A549 (cell line): ENCODE data around the gene HRK. TPM values are rescaled to one million over a fixed set of nuclear protein-coding genes. Genes with fewer than 3 reads are reported as not detected.
A peak's percentile ranks its signal among the peaks of the same experiment; 100 is the strongest.

ENCODE experiments used
- ATAC-seq, 2 experiments: fragments of 200-7000 bp in 1 of 2; fragments of >200 bp in 1 of 2; cut with Nextera tagmentation in 1 of 2; cut with Tn5 transposase in 1 of 2; 3 replicates each; pipeline versions ENCODE4 v1.8.0 to v1.9.1; 2018 to 2020; ENCODE audit warnings: mild to moderate bottlenecking in 1 of 2, moderate library complexity in 1 of 2
- CTCF ChIA-PET: fragments of 300-600 bp; sonication (Branson Sonifier 250); formaldehyde crosslinking; extraction: SDS; loops from one replicate; lab custom pipeline; 2021; ENCODE audit warnings: antibody characterized with exemption, inconsistent platforms; lab: Yijun Ruan, JAX
- POLR2A ChIA-PET: fragments of 350-600 bp; formaldehyde crosslinking; extraction: SDS; loops from one replicate; lab custom pipeline; 2021; ENCODE audit warnings: antibody characterized with exemption, inconsistent platforms; lab: Yijun Ruan, JAX
- DNase-seq, 2 experiments: peaks; one replicate each; pipeline versions ENCODE4 v3.0.0 to v3.0.0-alpha.2; 2011 to 2016; ENCODE audit warnings: low read depth in 1 of 2, low spot score in 1 of 2
- FAIRE-seq: peaks from 2 replicates; lab custom pipeline; 2011; peaks lifted over from hg19 to GRCh38; lab: Jason Lieb, UNC
- H3K27ac ChIP-seq, 2 experiments: fragments of >200 bp; sonication (Bioruptor Twin); formaldehyde crosslinking; 3 replicates each; pipeline ENCODE4 v1.5.1; 2016 to 2017
- H3K4me1 ChIP-seq: fragments of >200 bp; sonication (Bioruptor Twin); formaldehyde crosslinking; 3 replicates; pipeline ENCODE4 v1.6.1; 2016
- H3K4me2 ChIP-seq: fragments of >200 bp; sonication (Bioruptor Twin); formaldehyde crosslinking; 3 replicates; pipeline ENCODE4 v1.6.1; 2016
- H3K4me3 ChIP-seq: fragments of >200 bp; sonication (Bioruptor Twin); formaldehyde crosslinking; 3 replicates; pipeline ENCODE4 v1.5.1; 2016
- H3K9me3 ChIP-seq: fragments of >200 bp; sonication (Bioruptor Twin); formaldehyde crosslinking; 3 replicates; pipeline ENCODE4 v1.6.1; 2016
- CBX2 ChIP-seq: fragments of 200-600 bp; sonication (generic); IDR thresholded peaks from 2 replicates; pipeline ENCODE4 v1.6.1; 2016; ENCODE audit warnings: low read depth, mild to moderate bottlenecking, borderline replicate concordance
- EHF ChIP-seq: fragments of 250-450 bp; sonication (Bioruptor Pico); IDR thresholded peaks from 2 replicates; pipeline ENCODE4 v1.5.0; 2020; ENCODE audit warnings: mild to moderate bottlenecking
- EP300 ChIP-seq, 2 experiments: fragments of >200 bp; sonication (Bioruptor Twin); formaldehyde crosslinking; IDR thresholded peaks; 2 replicates in 1 of 2; 3 replicates in 1 of 2; pipeline ENCODE4 v1.6.1; 2016 to 2017
- FOSL2 ChIP-seq, 2 experiments: fragments of 450-650 bp in 1 of 2; fragments of >200 bp in 1 of 2; sonication (Bioruptor Twin) in 1 of 2; formaldehyde crosslinking; IDR thresholded peaks; 2 replicates each; pipeline versions ENCODE4 v1.5.0 to v1.6.1; 2016 to 2020; ENCODE audit warnings: mild to moderate bottlenecking in 1 of 2, moderate library complexity in 1 of 2
- GATA3 ChIP-seq: IDR thresholded peaks from 2 replicates; pipeline ENCODE4 v1.6.1; 2012; ENCODE audit warnings: borderline replicate concordance
- HDAC2 ChIP-seq: fragments of 200-600 bp; sonication (generic); IDR thresholded peaks from 2 replicates; pipeline ENCODE4 v1.6.1; 2016
- HEYL ChIP-seq: fragments of 250-450 bp; sonication (Bioruptor Pico); IDR thresholded peaks from 2 replicates; pipeline ENCODE4 v1.8.0; 2021; ENCODE audit warnings: mild to moderate bottlenecking, moderate library complexity
- HOXB5 ChIP-seq: fragments of 250-450 bp; sonication (Bioruptor Pico); IDR thresholded peaks from 2 replicates; pipeline ENCODE4 v1.5.0; 2020; ENCODE audit warnings: mild to moderate bottlenecking, moderate library complexity
- MAFK ChIP-seq: fragments of 450-650 bp; IDR thresholded peaks from 2 replicates; pipeline ENCODE4 v1.6.1; 2014; ENCODE audit not compliant: partially characterized antibody
- MAZ ChIP-seq: fragments of 150-350 bp; IDR thresholded peaks from 2 replicates; pipeline ENCODE4 v1.6.1; 2014; ENCODE audit warnings: antibody characterized with exemption, low read depth, low read length, borderline replicate concordance
- RAD21 ChIP-seq, 2 experiments: fragments of >200 bp in 1 of 2; sonication (Bioruptor Twin) in 1 of 2; formaldehyde crosslinking in 1 of 2; IDR thresholded peaks in 1 of 2; conservative IDR thresholded peaks in 1 of 2; 2 replicates in 1 of 2; 3 replicates in 1 of 2; pipeline ENCODE4 v1.6.1; 2012 to 2018; ENCODE audit warnings: inconsistent platforms in 1 of 2
- RARB ChIP-seq: fragments of 250-450 bp; sonication (Bioruptor Pico); IDR thresholded peaks from 2 replicates; pipeline ENCODE4 v1.8.0; 2021; ENCODE audit warnings: mild to moderate bottlenecking, moderate library complexity
- SMC3 ChIP-seq: fragments of >200 bp; sonication (Bioruptor Twin); formaldehyde crosslinking; IDR thresholded peaks from 3 replicates; pipeline ENCODE4 v1.6.1; 2018; ENCODE audit warnings: inconsistent platforms
- WGBS: methylation state at CpG from one replicate; pipeline ENCODE4 v1.1.6; 2017; ENCODE audit errors: missing lambda C conversion rate; 5-methylcytosine and 5-hydroxymethylcytosine counted together
- polyA plus RNA-seq, 4 experiments: library from polyadenylated mRNA; depleted of rRNA in 3 of 4; stranded (reverse); fragments of >200 nt; fragmentation: RNase III in 1 of 4; extraction: RNeasy Plus Mini Kit Qiagen cat#74134 plus additional on column Dnase treatment in 1 of 4; gene quantifications; 2 replicates in 3 of 4; 3 replicates in 1 of 4; pipeline ENCODE4 v1.2.3, GENCODE V29; 2011 to 2017
- TF ChIP-seq, protein P1 (sequence below): IDR thresholded peaks from 2 replicates; pipeline ENCODE4 v1.6.1; 2012
- TF ChIP-seq, protein P2 (sequence below): fragments of 450-650 bp; IDR thresholded peaks from 2 replicates; pipeline ENCODE4 v1.6.1; 2014; ENCODE audit warnings: antibody characterized with exemption
- TF ChIP-seq, protein P3 (sequence below): fragments of 250-450 bp; sonication (Bioruptor Pico); IDR thresholded peaks from 2 replicates; pipeline ENCODE4 v1.5.0; 2021; ENCODE audit warnings: mild to moderate bottlenecking, moderate library complexity, borderline replicate concordance
- TF ChIP-seq, protein P4 (sequence below): fragments of >200 bp; sonication (Bioruptor Twin); formaldehyde crosslinking; IDR thresholded peaks from 3 replicates; pipeline ENCODE4 v1.5.1; 2016
- TF ChIP-seq, protein P5 (sequence below): fragments of 150-350 bp; IDR thresholded peaks from 2 replicates; pipeline ENCODE4 v1.6.1; 2014; ENCODE audit warnings: low read depth, mild to moderate bottlenecking, low read length

Gene HRK
- polyA plus RNA-seq, 2 of the 4 experiments (the other 2 are of a cell fraction) = 0.13 to 0.34 TPM

DNA sequence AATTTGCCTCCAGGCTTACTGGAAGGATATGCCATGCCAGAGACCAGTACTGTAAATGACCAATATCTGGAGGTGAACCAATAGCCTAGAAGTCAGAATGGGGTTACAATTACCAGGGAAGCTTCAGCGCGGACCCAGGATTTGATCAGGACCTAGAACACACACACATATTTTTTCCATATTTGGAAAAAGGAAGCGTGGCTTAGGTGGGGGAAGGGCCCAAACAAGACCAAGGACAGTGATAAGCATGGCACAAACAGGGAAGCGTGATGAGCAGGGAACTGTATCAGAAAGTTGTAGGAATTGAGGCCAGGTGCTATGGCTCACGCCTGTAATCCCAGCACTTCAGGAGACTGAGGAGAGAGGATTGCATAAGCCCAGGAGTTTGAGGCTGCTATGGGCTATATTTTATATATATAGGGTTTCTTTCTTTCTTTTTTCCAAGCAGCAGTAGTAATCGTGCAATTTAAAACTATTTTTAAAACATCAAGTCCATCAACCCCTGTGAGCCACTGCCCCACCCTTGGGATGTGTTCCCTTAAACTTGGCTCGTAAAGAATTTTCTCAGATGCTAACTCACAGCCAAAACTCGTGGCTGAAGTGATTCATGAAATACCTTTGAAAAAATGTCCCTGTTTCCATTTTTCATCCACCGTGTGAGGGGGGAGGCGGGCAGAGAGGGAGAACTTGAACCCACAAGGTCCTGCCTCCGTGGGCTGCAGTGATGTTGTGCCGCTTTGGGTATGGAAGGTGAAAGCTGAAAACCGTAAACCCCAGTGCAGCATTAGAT, 16.7 kb downstream of the HRK start:
- Histone ChIP-seq H3K9me3 (no peaks in the 10 kb centered on the region), H3K27ac (peak overlapping the region; percentile 69 to 73)
- peak; percentile 35 to 63; a peak in 4 of 6 replicates for ATAC-seq
- CTCF ChIA-PET = interaction anchor here (1.6 to 1.9 kb wide), 2 partner anchors 9 to 16 kb away, joined by 4 to 20 read pairs; partner anchors contain the start of gene HRK
- TF ChIP-seq FOSL2 (IDR thresholded peaks at IDR 0.05) = no peak
- TF ChIP-seq FOSL2 (CRISPR knock-in tag; IDR thresholded peaks at IDR 0.05) = peak; percentile 38
- TF ChIP-seq RAD21 (conservative IDR thresholded peaks at IDR 0.05 in 1 of 2, IDR thresholded peaks at IDR 0.05 in 1 of 2) = no peak
- TF ChIP-seq, protein P1, sequence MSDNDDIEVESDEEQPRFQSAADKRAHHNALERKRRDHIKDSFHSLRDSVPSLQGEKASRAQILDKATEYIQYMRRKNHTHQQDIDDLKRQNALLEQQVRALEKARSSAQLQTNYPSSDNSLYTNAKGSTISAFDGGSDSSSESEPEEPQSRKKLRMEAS = peak; percentile 52
- TF ChIP-seq, all 56 proteins: peak for 2
- H3K4me3 ChIP-seq = no peak overlapping the region
- FAIRE-seq (no peak), DNase-seq (peak in 1 of 2 experiments; percentile 53)
- H3K4me1 ChIP-seq = peaks cover 41% of the 10 kb centered on the region
- POLR2A ChIA-PET = no interaction called here
- WGBS = 37% methylated on average over 13 of the region's 13 CpGs
- peak overlapping the region; percentile 71 for H3K4me2 ChIP-seq

DNA sequence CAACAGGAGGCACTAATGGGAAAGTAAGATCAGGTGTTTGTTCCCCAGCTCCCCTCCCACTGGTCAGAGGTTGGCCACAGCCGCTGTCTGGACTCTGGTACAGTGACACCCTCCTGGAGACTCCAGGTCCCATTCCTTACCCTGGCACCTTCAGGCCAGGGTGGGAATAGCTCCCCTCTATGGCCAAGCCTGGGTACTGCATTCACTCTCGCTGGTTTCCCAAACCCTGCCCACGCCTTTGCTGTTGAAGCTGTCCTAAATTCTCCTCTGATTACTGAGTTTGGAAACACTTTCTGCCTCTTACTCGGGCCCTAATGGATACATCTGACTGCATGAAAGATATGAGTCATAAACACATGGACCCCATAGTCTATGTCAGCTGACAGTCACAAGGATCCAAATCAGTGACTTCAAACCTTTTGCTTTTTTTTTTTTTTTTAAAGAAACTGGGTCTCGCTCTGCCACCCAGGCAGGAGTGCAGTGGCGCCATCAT, 17.9 kb downstream of the HRK start:
- WGBS = 49% methylated on average over 6 of the region's 6 CpGs
- DNase-seq (peak in 1 of 2 experiments; percentile 65), FAIRE-seq (no peak), ATAC-seq (peak; percentile 44 to 55; a peak in 4 of 6 replicates)
- ChIA-PET POLR2A (interaction anchor here (0.9 kb wide), 1 partner anchor 54 kb away, joined by 7 read pairs; no protein-coding TSS in a partner anchor), CTCF (interaction anchor here (1.1 to 1.9 kb wide), 5 partner anchors 9 to 137 kb away, joined by 3 to 20 read pairs (median 4); partner anchors contain the start of gene HRK)
- H3K4me1 ChIP-seq = peaks cover 46% of the 10 kb centered on the region
- H3K27ac ChIP-seq = peak overlapping the region in 1 of 2 experiments; percentile 73; a peak in 2 of 6 replicates
- no peak overlapping the region for H3K4me2 ChIP-seq
- H3K9me3 ChIP-seq = no peaks in the 10 kb centered on the region
- H3K4me3 ChIP-seq = no peak overlapping the region
- TF ChIP-seq SMC3 (peak; percentile 5; the same call in 1 of the 3 replicates), MAZ (no peak), MAFK (no peak), EP300 (IDR thresholded peaks at IDR 0.05) (no peak), HDAC2 (no peak), CBX2 (no peak), GATA3 (no peak), RARB (CRISPR knock-in tag) (no peak), EHF (CRISPR knock-in tag) (no peak), RAD21 (conservative IDR thresholded peaks at IDR 0.05 in 1 of 2, IDR thresholded peaks at IDR 0.05 in 1 of 2) (0 out of 5 replicates have a peak, but pooled peaks of 1 of the 2 experiments have one; percentile 25), FOSL2 (IDR thresholded peaks at IDR 0.05) (no peak), FOSL2 (CRISPR knock-in tag; IDR thresholded peaks at IDR 0.05) (peak; percentile 39; the same call in 1 of the 2 replicates), HEYL (CRISPR knock-in tag) (no peak), HOXB5 (CRISPR knock-in tag) (no peak)
- TF ChIP-seq, protein P2, sequence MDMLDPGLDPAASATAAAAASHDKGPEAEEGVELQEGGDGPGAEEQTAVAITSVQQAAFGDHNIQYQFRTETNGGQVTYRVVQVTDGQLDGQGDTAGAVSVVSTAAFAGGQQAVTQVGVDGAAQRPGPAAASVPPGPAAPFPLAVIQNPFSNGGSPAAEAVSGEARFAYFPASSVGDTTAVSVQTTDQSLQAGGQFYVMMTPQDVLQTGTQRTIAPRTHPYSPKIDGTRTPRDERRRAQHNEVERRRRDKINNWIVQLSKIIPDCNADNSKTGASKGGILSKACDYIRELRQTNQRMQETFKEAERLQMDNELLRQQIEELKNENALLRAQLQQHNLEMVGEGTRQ = no peak
- TF ChIP-seq, protein P1 = no peak
- TF ChIP-seq, protein P3, sequence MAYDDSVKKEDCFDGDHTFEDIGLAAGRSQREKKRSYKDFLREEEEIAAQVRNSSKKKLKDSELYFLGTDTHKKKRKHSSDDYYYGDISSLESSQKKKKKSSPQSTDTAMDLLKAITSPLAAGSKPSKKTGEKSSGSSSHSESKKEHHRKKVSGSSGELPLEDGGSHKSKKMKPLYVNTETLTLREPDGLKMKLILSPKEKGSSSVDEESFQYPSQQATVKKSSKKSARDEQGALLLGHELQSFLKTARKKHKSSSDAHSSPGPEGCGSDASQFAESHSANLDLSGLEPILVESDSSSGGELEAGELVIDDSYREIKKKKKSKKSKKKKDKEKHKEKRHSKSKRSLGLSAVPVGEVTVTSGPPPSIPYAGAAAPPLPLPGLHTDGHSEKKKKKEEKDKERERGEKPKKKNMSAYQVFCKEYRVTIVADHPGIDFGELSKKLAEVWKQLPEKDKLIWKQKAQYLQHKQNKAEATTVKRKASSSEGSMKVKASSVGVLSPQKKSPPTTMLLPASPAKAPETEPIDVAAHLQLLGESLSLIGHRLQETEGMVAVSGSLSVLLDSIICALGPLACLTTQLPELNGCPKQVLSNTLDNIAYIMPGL = no peak
- TF ChIP-seq, protein P4, sequence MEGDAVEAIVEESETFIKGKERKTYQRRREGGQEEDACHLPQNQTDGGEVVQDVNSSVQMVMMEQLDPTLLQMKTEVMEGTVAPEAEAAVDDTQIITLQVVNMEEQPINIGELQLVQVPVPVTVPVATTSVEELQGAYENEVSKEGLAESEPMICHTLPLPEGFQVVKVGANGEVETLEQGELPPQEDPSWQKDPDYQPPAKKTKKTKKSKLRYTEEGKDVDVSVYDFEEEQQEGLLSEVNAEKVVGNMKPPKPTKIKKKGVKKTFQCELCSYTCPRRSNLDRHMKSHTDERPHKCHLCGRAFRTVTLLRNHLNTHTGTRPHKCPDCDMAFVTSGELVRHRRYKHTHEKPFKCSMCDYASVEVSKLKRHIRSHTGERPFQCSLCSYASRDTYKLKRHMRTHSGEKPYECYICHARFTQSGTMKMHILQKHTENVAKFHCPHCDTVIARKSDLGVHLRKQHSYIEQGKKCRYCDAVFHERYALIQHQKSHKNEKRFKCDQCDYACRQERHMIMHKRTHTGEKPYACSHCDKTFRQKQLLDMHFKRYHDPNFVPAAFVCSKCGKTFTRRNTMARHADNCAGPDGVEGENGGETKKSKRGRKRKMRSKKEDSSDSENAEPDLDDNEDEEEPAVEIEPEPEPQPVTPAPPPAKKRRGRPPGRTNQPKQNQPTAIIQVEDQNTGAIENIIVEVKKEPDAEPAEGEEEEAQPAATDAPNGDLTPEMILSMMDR = peak; percentile 46
- TF ChIP-seq, protein P5, sequence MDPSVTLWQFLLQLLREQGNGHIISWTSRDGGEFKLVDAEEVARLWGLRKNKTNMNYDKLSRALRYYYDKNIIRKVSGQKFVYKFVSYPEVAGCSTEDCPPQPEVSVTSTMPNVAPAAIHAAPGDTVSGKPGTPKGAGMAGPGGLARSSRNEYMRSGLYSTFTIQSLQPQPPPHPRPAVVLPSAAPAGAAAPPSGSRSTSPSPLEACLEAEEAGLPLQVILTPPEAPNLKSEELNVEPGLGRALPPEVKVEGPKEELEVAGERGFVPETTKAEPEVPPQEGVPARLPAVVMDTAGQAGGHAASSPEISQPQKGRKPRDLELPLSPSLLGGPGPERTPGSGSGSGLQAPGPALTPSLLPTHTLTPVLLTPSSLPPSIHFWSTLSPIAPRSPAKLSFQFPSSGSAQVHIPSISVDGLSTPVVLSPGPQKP = no peak
